ENCODE data around the gene ADNP2. TPM values are rescaled to one million over a fixed set of nuclear protein-coding genes. Genes with fewer than 3 reads are reported as not detected.

ADNP2 gene
- total RNA-seq, 1 experiment from 2014 or later: 21.3 TPM

DNA sequence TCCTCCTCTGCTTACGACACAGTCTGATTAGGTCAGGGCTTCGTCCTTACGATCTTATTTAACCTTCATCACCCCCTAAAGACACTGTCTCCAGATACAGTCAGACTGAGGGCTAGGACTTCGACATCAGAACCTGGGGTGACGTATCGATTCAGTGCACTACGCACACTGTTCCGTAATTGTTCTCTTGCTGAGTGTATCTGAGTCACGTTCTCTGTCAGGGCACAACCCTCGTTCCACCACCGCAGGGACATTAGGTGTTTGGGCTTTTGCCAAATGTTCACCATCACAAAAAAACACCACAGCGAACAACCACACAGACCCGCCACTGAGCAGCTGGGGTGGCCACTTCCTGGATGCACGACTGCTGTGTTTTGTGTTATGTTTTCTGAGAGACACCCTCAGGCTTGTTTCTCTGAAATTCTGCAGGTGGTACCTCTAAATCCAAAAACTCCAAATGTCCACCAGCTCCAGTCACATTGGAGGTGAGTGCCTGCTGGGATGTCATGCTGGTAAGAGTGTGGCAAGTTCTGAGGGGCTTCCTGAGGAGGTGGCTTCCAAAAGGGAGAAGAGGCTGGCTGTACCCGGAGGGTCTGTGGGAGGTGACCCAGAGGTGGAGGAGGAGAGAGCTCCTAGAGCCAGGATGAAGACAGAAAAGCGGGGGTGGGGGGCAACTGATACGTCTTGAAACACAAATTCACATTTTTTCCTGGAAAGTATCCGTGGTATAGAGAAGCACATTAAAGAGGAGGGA is 66.6 kb downstream of the ADNP2 start:
- Histone ChIP-seq H3K27me3 (replicated peaks) (no peaks in the 10 kb centered on the region), H3K27ac (no peak overlapping the region), H3K4me3 (no peak overlapping the region), H3K9me3 (replicated peaks) (no peaks in the 10 kb centered on the region), H3K4me1 (replicated peaks) (peaks cover 9% of the 10 kb centered on the region; the same call in 1 of the 2 replicates), H3K36me3 (no peaks in the 10 kb centered on the region)
- DNase-seq (ENCODE audit: low read depth in 1 of 2, low spot score in 2 of 2): no peak

GRCh38 chr18:80176334-80177073 is 67.4 kb downstream of the ADNP2 start:
- Histone ChIP-seq H3K9me3 (replicated peaks) (no peaks in the 10 kb centered on the region), H3K27me3 (replicated peaks) (no peaks in the 10 kb centered on the region)
- DNase-seq (ENCODE audit: low read depth in 1 of 2, low spot score in 2 of 2): no peak

DNA sequence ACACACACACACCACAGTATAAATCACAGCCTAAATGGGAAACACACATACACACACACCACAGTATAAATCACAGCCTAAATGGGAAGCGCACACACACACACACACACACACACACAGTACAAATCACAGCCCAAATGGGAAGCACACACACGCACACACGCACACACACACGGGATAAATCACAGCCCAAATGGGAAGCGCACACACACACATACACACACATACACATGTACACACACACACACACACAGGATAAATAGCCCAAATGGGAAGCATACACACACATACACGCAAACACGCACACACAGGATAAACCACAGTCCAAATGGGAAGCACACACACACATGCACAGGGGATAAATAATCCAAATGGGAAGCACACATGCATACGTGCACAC is 68.1 kb downstream of the ADNP2 start:
- DNase-seq (ENCODE audit: low read depth in 1 of 2, low spot score in 2 of 2): no peak
- no peak overlapping the region for H3K27ac ChIP-seq
- no peak overlapping the region for H3K4me3 ChIP-seq
- H3K27me3 ChIP-seq (replicated peaks): no peaks in the 10 kb centered on the region
- no peaks in the 10 kb centered on the region for H3K9me3 ChIP-seq (replicated peaks)
- 0 out of 2 replicates have a peak, but pooled peaks cover 3% of the 10 kb centered on the region for H3K4me1 ChIP-seq (replicated peaks)
- no peaks in the 10 kb centered on the region for H3K36me3 ChIP-seq

More at GRCh38 chr18:80176334-80177073, 67.4 kb downstream of the ADNP2 start:
- no peaks in the 10 kb centered on the region for H3K36me3 ChIP-seq
- peaks cover 5% of the 10 kb centered on the region; the same call in 1 of the 2 replicates for H3K4me1 ChIP-seq (replicated peaks)
- H3K27ac ChIP-seq: no peak overlapping the region
- H3K4me3 ChIP-seq: no peak overlapping the region

DNA sequence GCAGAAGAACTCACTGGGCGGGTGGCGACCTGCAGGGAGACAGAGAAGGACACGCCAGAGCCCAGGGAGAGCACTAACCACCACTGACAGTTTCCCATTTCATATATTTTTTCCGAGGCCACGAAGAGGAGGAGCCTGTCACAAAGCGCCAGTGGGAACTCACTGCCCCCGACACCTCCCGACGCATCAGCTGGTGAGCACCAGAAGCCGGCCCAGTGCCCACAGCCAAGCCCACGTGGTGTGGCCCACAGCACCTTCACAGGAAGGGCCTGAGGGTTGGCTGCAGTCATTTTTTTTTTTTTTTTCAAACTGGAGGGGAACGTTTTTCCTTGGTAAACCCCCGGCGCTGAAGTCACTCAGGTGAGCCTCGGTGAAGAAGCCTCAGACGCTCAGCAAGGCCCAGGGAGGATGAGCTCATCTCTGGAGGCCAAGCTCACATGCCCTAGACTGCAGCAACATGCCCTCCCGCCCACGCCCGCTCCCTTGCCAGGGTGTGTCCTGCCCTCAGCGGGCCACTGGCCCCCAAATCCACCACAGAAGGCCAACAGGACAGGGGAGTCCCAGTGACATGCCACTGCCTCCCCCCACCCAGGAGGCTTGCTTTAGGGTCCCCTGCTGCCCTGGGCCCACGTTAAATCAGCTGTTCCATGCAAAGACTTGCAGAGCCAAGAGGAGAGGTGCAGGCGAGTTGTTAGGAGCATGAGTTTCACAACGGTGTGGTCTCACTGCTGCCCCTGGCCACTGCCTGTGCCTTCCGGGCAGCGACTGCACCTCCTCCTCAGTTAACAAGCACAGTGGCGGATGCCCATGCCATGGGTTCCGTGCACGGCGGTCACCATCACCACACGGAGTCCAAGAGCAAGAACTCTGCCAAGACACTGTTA is 70.1 kb downstream of the ADNP2 start:
- Histone ChIP-seq H3K4me1 (replicated peaks) (0 out of 2 replicates have a peak, but pooled peaks cover 3% of the 10 kb centered on the region), H3K36me3 (no peaks in the 10 kb centered on the region), H3K9me3 (replicated peaks) (no peaks in the 10 kb centered on the region), H3K27ac (no peak overlapping the region), H3K27me3 (replicated peaks) (no peaks in the 10 kb centered on the region), H3K4me3 (no peak overlapping the region)
- no peak for DNase-seq (ENCODE audit: low read depth in 1 of 2, low spot score in 2 of 2)

GRCh38 chr18:80179857-80180558 is 70.9 kb downstream of the ADNP2 start:
- Histone ChIP-seq H3K4me1 (replicated peaks) (0 out of 2 replicates have a peak, but pooled peaks cover 3% of the 10 kb centered on the region), H3K9me3 (replicated peaks) (no peaks in the 10 kb centered on the region), H3K36me3 (no peaks in the 10 kb centered on the region), H3K27ac (no peak overlapping the region), H3K27me3 (replicated peaks) (no peaks in the 10 kb centered on the region), H3K4me3 (no peak overlapping the region)
- no peak for DNase-seq (ENCODE audit: low read depth in 1 of 2, low spot score in 2 of 2)

- Histone ChIP-seq H3K4me3 (no peak overlapping the region), H3K27me3 (replicated peaks) (no peaks in the 10 kb centered on the region), H3K27ac (no peak overlapping the region), H3K4me1 (replicated peaks) (0 out of 2 replicates have a peak, but pooled peaks cover 3% of the 10 kb centered on the region), H3K36me3 (no peaks in the 10 kb centered on the region), H3K9me3 (replicated peaks) (no peaks in the 10 kb centered on the region)
- DNase-seq (ENCODE audit: low read depth in 1 of 2, low spot score in 2 of 2): no peak
Observed at GRCh38 chr18:80180778-80181564, 71.9 kb downstream of the ADNP2 start.

DNA sequence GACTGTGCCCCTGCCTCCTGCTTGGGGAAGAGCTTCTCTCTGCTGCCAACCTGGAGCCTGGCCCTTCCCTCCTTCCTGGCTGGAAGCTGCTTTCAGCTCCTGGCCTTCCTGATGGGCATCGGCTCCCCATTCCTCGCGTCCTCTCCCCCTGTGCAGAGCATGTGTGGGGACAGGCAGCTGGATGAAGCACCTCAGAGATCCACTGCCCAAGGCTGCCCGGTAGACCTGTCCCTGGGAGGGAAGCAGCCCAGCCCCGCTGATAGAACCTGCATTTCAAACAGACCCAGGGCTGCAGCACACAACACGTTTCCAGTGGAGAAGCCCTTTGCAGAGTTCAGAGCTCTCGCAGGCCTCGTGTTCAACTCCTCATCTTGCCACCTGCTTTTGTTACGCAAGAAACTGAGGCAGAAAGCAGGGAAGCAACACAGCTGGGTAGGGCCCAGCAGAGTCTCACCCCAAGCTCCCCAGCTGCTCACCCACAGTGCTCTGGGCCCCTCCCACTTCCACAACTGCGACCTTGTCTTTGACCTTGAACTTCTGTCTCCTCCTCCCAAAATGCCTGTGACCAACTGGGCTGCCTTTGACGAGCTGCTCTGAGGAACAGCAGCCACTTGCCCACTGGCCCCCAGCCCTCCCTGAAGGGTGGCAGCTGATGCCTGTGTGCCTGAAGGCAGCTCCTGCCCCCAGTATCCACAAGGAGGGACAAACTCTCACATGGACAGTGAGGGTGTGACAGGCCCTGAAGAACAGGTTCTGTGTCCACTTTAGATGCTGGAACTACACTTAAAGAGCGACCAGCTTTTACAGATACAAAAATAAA is 72.8 kb downstream of the ADNP2 start:
- no peaks in the 10 kb centered on the region for H3K36me3 ChIP-seq
- DNase-seq (ENCODE audit: low read depth in 1 of 2, low spot score in 2 of 2): no peak
- no peaks in the 10 kb centered on the region for H3K4me1 ChIP-seq (replicated peaks)

DNA sequence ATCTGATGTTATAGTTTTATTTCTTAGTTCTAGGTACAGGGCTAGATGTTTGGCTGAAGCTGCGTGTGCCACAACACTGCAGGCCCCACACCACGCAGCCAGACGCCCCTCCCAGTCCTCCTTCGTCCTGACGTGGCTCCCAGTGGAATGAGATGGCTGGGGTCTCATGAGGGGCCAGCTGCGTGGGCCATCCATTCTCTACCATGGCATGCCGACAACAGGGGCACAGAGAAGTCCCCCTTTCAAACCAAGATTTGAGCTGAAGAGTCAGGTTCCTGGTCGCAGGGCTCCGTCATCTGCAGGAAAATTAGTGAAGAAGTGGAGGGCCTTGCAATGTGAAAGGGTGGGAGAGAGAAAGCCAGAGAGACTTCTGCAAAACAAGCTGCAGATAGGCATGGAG is 73.8 kb downstream of the ADNP2 start:
- no peaks in the 10 kb centered on the region for H3K36me3 ChIP-seq
- no peaks in the 10 kb centered on the region for H3K27me3 ChIP-seq (replicated peaks)
- H3K9me3 ChIP-seq (replicated peaks): no peaks in the 10 kb centered on the region
- DNase-seq (ENCODE audit: low read depth in 1 of 2, low spot score in 2 of 2): no peak
- no peaks in the 10 kb centered on the region for H3K4me1 ChIP-seq (replicated peaks)
- H3K27ac ChIP-seq: no peak overlapping the region
- H3K4me3 ChIP-seq: no peak overlapping the region

More for the DNA sequence above, 72.8 kb downstream of the ADNP2 start:
- no peaks in the 10 kb centered on the region for H3K27me3 ChIP-seq (replicated peaks)
- H3K9me3 ChIP-seq (replicated peaks): no peaks in the 10 kb centered on the region
- H3K4me3 ChIP-seq: no peak overlapping the region
- H3K27ac ChIP-seq: no peak overlapping the region

- no peaks in the 10 kb centered on the region for H3K9me3 ChIP-seq (replicated peaks)
- no peak for DNase-seq (ENCODE audit: low read depth in 1 of 2, low spot score in 2 of 2)
- H3K27ac ChIP-seq: no peak overlapping the region
- H3K36me3 ChIP-seq: no peaks in the 10 kb centered on the region
- no peak overlapping the region for H3K4me3 ChIP-seq
- no peaks in the 10 kb centered on the region for H3K4me1 ChIP-seq (replicated peaks)
- H3K27me3 ChIP-seq (replicated peaks): no peaks in the 10 kb centered on the region
Observed at GRCh38 chr18:80183273-80184050, 74.4 kb downstream of the ADNP2 start.

DNA sequence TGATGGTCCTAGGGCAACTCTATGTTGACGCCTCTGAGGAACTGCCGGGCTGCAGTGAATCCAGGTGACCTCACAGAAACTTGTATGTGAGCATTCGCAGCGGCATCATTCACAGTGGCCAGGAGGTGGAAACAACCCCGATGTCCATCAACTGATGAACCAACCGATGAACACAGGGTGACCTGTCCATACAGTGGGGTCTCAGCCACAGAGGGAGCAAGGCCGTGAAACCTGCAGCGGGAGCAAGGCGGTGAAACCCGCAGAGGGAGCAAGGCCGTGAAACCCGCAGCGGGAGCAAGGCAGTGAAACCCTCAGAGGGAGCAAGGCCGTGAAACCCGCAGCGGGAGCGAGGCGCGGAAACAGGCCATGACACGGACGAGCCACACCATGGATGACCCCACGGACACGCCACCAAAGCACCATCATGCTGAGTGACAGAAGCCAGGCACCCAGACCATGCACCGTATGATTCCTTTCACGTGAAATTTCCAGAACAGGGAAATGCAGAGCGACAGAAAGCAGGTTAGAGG is 75.2 kb downstream of the ADNP2 start:
- H3K27me3 ChIP-seq (replicated peaks): no peaks in the 10 kb centered on the region
- no peaks in the 10 kb centered on the region for H3K36me3 ChIP-seq
- H3K9me3 ChIP-seq (replicated peaks): no peaks in the 10 kb centered on the region
- DNase-seq (ENCODE audit: low read depth in 1 of 2, low spot score in 2 of 2): no peak
- no peaks in the 10 kb centered on the region for H3K4me1 ChIP-seq (replicated peaks)
- H3K27ac ChIP-seq: no peak overlapping the region
- H3K4me3 ChIP-seq: no peak overlapping the region

DNA sequence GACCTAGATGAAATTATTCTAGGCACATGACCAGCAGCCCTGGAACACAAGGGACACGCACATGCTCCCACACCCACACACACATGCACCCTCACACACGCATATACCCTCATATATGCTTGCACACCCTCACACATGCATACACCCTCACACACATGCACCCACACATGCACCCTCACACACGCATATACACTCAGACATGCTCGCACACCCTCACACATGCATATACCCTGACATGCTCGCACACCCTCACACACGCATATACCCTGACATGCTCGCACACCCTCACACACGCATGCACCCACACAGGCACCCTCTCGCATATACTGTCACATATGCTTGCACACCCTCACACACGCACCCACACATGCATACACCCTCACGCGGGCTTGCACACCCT is 76.5 kb downstream of the ADNP2 start:
- Histone ChIP-seq H3K27ac (no peak overlapping the region), H3K9me3 (replicated peaks) (no peaks in the 10 kb centered on the region), H3K4me3 (no peak overlapping the region)

More for the DNA sequence above, 76.5 kb downstream of the ADNP2 start:
- Histone ChIP-seq H3K27me3 (replicated peaks) (no peaks in the 10 kb centered on the region), H3K4me1 (replicated peaks) (no peaks in the 10 kb centered on the region), H3K36me3 (no peaks in the 10 kb centered on the region)
- DNase-seq (ENCODE audit: low read depth in 1 of 2, low spot score in 2 of 2): no peak

Data from SJSA1 (cell line).